IMR-90 (cell line): ENCODE results near the gene NUP93. TPM values are rescaled to one million over a fixed set of nuclear protein-coding genes. Genes with fewer than 3 reads are reported as not detected.

Source experiments
- ATAC-seq: fragments of 200-7000 bp; cut with Tn5 transposase; 2 replicates; pipeline ENCODE4 v1.9.1; 2020; ENCODE audit warnings: low read depth, mild to moderate bottlenecking, moderate library complexity
- BruUV-seq: library from RNA; stranded (reverse); fragments of 400-500 nt; replicated peaks from 2 replicates; lab custom pipeline; 2021; lab: Mats Ljungman, UMichigan
- CTCF ChIA-PET: fragments of 300-600 bp; formaldehyde crosslinking; extraction: SDS; loops from one replicate; lab custom pipeline; 2021; ENCODE audit warnings: antibody characterized with exemption; lab: Yijun Ruan, JAX
- POLR2A ChIA-PET: fragments of 300-600 bp; sonication (Branson Sonifier 250); formaldehyde crosslinking; loops from one replicate; lab custom pipeline; 2022; ENCODE audit warnings: antibody characterized with exemption; ENCODE audit not compliant: unreplicated experiment; lab: Charles Lee
- DNase-seq: peaks from one replicate; pipeline ENCODE4 v3.0.0; 2013
- H2AFZ ChIP-seq: replicated peaks from 2 replicates; pipeline ENCODE3; 2013; ENCODE audit warnings: low read length, mild to moderate bottlenecking; ENCODE audit not compliant: poor library complexity
- H2AK5ac ChIP-seq: 2 replicates; pipeline ENCODE4 v1.6.1; 2013; ENCODE audit warnings: low read depth, low read length, inconsistent platforms
- H2AK9ac ChIP-seq: replicated peaks from 2 replicates; pipeline ENCODE3; 2013; ENCODE audit warnings: mild to moderate bottlenecking, low read depth, low read length, moderate library complexity; ENCODE audit not compliant: poor library complexity
- H2BK120ac ChIP-seq: 2 replicates; pipeline ENCODE4 v1.6.1; 2013; ENCODE audit warnings: low read depth, low read length, inconsistent platforms
- H2BK15ac ChIP-seq: 3 replicates; pipeline ENCODE4 v1.6.1; 2013; ENCODE audit warnings: low read depth, low read length, inconsistent platforms
- H2BK20ac ChIP-seq: 2 replicates; pipeline ENCODE4 v1.6.1; 2013; ENCODE audit warnings: low read depth, mild to moderate bottlenecking, inconsistent platforms, low read length, moderate library complexity
- H2BK5ac ChIP-seq: 2 replicates; pipeline ENCODE4 v1.6.1; 2013; ENCODE audit warnings: mild to moderate bottlenecking, low read depth, low read length, inconsistent platforms; ENCODE audit not compliant: poor library complexity, severe bottlenecking
- H3K14ac ChIP-seq: replicated peaks from 2 replicates; pipeline ENCODE4 v1.6.1; 2013; ENCODE audit warnings: low read depth, low read length, inconsistent platforms
- H3K18ac ChIP-seq: 2 replicates; pipeline ENCODE4 v1.6.1; 2013; ENCODE audit warnings: low read depth, low read length, control low read depth
- H3K23ac ChIP-seq: 2 replicates; pipeline ENCODE4 v1.6.1; 2013; ENCODE audit warnings: low read depth, low read length, inconsistent platforms
- H3K27ac ChIP-seq: 2 replicates; pipeline ENCODE4 v1.5.1; 2013; ENCODE audit warnings: mild to moderate bottlenecking, control low read depth, low read length; ENCODE audit not compliant: insufficient read depth
- H3K27me3 ChIP-seq: 2 replicates; pipeline ENCODE4 v1.6.1; 2013; ENCODE audit warnings: low read length; ENCODE audit not compliant: control insufficient read depth, insufficient read depth
- H3K36me3 ChIP-seq: 2 replicates; pipeline ENCODE4 v1.6.1; 2013; ENCODE audit warnings: low read length, mixed read lengths; ENCODE audit not compliant: control insufficient read depth, insufficient read depth
- H3K4ac ChIP-seq: 2 replicates; pipeline ENCODE4 v1.6.1; 2013; ENCODE audit warnings: low read depth, low read length, inconsistent platforms
- H3K4me1 ChIP-seq: 2 replicates; pipeline ENCODE4 v1.6.1; 2013; ENCODE audit warnings: low read length, mixed read lengths; ENCODE audit not compliant: control insufficient read depth, insufficient read depth
- H3K4me2 ChIP-seq: 2 replicates; pipeline ENCODE4 v1.6.1; 2013; ENCODE audit warnings: low read depth, mild to moderate bottlenecking, control low read depth, low read length, moderate library complexity
- H3K4me3 ChIP-seq: 2 replicates; pipeline ENCODE4 v1.5.1; 2013; ENCODE audit warnings: low read depth, mild to moderate bottlenecking, control low read depth, low read length, moderate library complexity; ENCODE audit not compliant: insufficient read depth
- H3K56ac ChIP-seq: 2 replicates; pipeline ENCODE4 v1.6.1; 2013; ENCODE audit warnings: low read length, inconsistent platforms; ENCODE audit not compliant: insufficient read depth; ENCODE audit errors: extremely low read depth
- H3K79me1 ChIP-seq, 2 experiments: 2 replicates each; pipeline ENCODE4 v1.6.1; 2013; ENCODE audit warnings: low read length in 2 of 2, inconsistent platforms in 1 of 2, low read depth in 1 of 2
- H3K9ac ChIP-seq: 2 replicates; pipeline ENCODE4 v1.6.1; 2013; ENCODE audit warnings: low read depth, low read length, control low read depth
- H3K9me1 ChIP-seq: 2 replicates; pipeline ENCODE4 v1.6.1; 2013; ENCODE audit warnings: low read length, inconsistent platforms; ENCODE audit not compliant: insufficient read depth
- H3K9me3 ChIP-seq: 2 replicates; pipeline ENCODE4 v1.6.1; 2013; ENCODE audit warnings: low read length; ENCODE audit not compliant: control insufficient read depth, insufficient read depth
- H4K20me1 ChIP-seq: 2 replicates; pipeline ENCODE4 v1.6.1; 2013; ENCODE audit warnings: low read length, inconsistent platforms; ENCODE audit not compliant: insufficient read depth
- H4K5ac ChIP-seq: 2 replicates; pipeline ENCODE4 v1.6.1; 2013; ENCODE audit warnings: mild to moderate bottlenecking, low read depth, low read length, control low read depth
- H4K8ac ChIP-seq, 2 experiments: 2 replicates each; pipeline ENCODE4 v1.6.1; 2013; ENCODE audit warnings: low read depth in 2 of 2, low read length in 2 of 2, control low read depth in 1 of 2, inconsistent platforms in 1 of 2
- H4K91ac ChIP-seq: 2 replicates; pipeline ENCODE4 v1.6.1; 2013; ENCODE audit warnings: low read depth, low read length, inconsistent platforms; ENCODE audit not compliant: insufficient read depth
- BHLHE40 ChIP-seq: fragments of 150-350 bp; IDR thresholded peaks from 2 replicates; pipeline ENCODE4 v1.6.1; 2016; ENCODE audit warnings: mild to moderate bottlenecking, low read depth, low read length
- CEBPB ChIP-seq: IDR thresholded peaks from 2 replicates; pipeline ENCODE4 v1.6.1; 2012; ENCODE audit warnings: low read depth, low read length, improper control_type of control experiment
- CHD1 ChIP-seq: IDR thresholded peaks from 2 replicates; pipeline ENCODE4 v1.6.1; 2012; ENCODE audit warnings: low read depth, low read length, improper control_type of control experiment
- ELK1 ChIP-seq: fragments of 150-350 bp; IDR thresholded peaks from 2 replicates; pipeline ENCODE4 v1.6.1; 2016; ENCODE audit warnings: low read depth, mild to moderate bottlenecking, low read length, moderate library complexity, borderline replicate concordance
- FOS ChIP-seq: fragments of 150-350 bp; IDR thresholded peaks from 2 replicates; pipeline ENCODE4 v1.6.1; 2016; ENCODE audit warnings: low read depth, low read length
- MAFK ChIP-seq: IDR thresholded peaks from 2 replicates; pipeline ENCODE4 v1.6.1; 2012; ENCODE audit warnings: low read depth, low read length, improper control_type of control experiment
- MXI1 ChIP-seq: IDR thresholded peaks from 2 replicates; pipeline ENCODE4 v1.6.1; 2012; ENCODE audit warnings: low read depth, mild to moderate bottlenecking, low read length, moderate library complexity, borderline replicate concordance
- NFE2L2 ChIP-seq: fragments of 150-350 bp; IDR thresholded peaks from 2 replicates; pipeline ENCODE4 v1.6.1; 2016; ENCODE audit warnings: low read depth, mild to moderate bottlenecking, low read length
- POLR2A ChIP-seq: IDR thresholded peaks from 2 replicates; pipeline ENCODE4 v1.6.1; 2012; ENCODE audit warnings: mild to moderate bottlenecking, low read depth, low read length
- RCOR1 ChIP-seq: IDR thresholded peaks from 2 replicates; pipeline ENCODE4 v1.6.1; 2012; ENCODE audit warnings: mild to moderate bottlenecking, low read length, improper control_type of control experiment; ENCODE audit not compliant: insufficient replicate concordance
- SMC3 ChIP-seq: fragments of 150-350 bp; IDR thresholded peaks from 2 replicates; pipeline ENCODE4 v1.6.1; 2016; ENCODE audit warnings: low read depth, mild to moderate bottlenecking, antibody characterized with exemption, low read length, moderate library complexity
- WGBS, 2 experiments: methylation state at CpG; one replicate each; pipeline versions ENCODE4 v1.1.5 to v1.1.7; 2013; ENCODE audit warnings: missing lambda C conversion rate in 2 of 2; ENCODE audit not compliant: insufficient read length in 1 of 2; ENCODE audit errors: extremely low coverage in 2 of 2; 5-methylcytosine and 5-hydroxymethylcytosine counted together
- dilution Hi-C: fragments of 300-500 bp; cut with HindIII; formaldehyde crosslinking; loops from one replicate; pipeline ENCODE4 v1.14.3; 2018; ENCODE audit warnings: low sequenced_read_pairs; ENCODE audit not compliant: unreplicated experiment
- in situ Hi-C: fragments of 300-500 bp; cut with MboI; formaldehyde crosslinking; loops from 3 replicates; pipeline ENCODE4 v1.14.3; 2019; ENCODE audit warnings: low sequenced_read_pairs, inconsistent platforms, mixed read lengths
- intact Hi-C: fragments of 100-400 bp; cut with micrococcal nuclease; formaldehyde crosslinking; loops from 2 replicates; pipeline ENCODE4 v1.10.0; 2022
- polyA plus RNA-seq, 3 experiments: library from polyadenylated mRNA; depleted of rRNA; stranded (reverse); fragments of >200 nt; gene quantifications; 2 replicates each; pipeline ENCODE4 v1.2.3, GENCODE V29; 2012; ENCODE audit warnings: low replicate concordance in 1 of 3
- total RNA-seq: library from RNA; depleted of rRNA; stranded (reverse); fragments of >200 nt; gene quantifications from 2 replicates; pipeline ENCODE4 v1.2.3, GENCODE V29; 2012
- TF ChIP-seq, protein P1 (sequence below): conservative IDR thresholded peaks from 2 replicates; pipeline ENCODE4 v1.5.1; 2012; ENCODE audit warnings: mild to moderate bottlenecking, low read depth, low read length, improper control_type of control experiment

Gene NUP93
- total and polyA plus RNA-seq, 2 of the 4 experiments (the other 2 are of a cell fraction), result 54.6 to 72.6 TPM

GRCh38 chr16:56708525-56709442 is 21.1 kb upstream of the NUP93 start:
- no TSS peak for BruUV-seq
- TF ChIP-seq ELK1 (no peak), MAFK (no peak), MXI1 (no peak), POLR2A (no peak), SMC3 (no peak), CEBPB (no peak), FOS (no peak), CHD1 (no peak), RCOR1 (no peak), BHLHE40 (no peak), NFE2L2 (no peak)
- TF ChIP-seq, protein P1, sequence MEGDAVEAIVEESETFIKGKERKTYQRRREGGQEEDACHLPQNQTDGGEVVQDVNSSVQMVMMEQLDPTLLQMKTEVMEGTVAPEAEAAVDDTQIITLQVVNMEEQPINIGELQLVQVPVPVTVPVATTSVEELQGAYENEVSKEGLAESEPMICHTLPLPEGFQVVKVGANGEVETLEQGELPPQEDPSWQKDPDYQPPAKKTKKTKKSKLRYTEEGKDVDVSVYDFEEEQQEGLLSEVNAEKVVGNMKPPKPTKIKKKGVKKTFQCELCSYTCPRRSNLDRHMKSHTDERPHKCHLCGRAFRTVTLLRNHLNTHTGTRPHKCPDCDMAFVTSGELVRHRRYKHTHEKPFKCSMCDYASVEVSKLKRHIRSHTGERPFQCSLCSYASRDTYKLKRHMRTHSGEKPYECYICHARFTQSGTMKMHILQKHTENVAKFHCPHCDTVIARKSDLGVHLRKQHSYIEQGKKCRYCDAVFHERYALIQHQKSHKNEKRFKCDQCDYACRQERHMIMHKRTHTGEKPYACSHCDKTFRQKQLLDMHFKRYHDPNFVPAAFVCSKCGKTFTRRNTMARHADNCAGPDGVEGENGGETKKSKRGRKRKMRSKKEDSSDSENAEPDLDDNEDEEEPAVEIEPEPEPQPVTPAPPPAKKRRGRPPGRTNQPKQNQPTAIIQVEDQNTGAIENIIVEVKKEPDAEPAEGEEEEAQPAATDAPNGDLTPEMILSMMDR, result no peak
- Histone ChIP-seq H3K14ac (no peak overlapping the region), H3K4me2 (no peak overlapping the region), H3K9ac (no peak overlapping the region), H2BK20ac (no peak overlapping the region), H2AFZ (no peak overlapping the region), H3K18ac (no peak overlapping the region), H3K9me3 (no peaks in the 10 kb centered on the region), H3K4me1 (no peaks in the 10 kb centered on the region), H2AK5ac (no peak overlapping the region), H4K20me1 (no peaks in the 10 kb centered on the region), H3K23ac (no peak overlapping the region), H3K4ac (no peak overlapping the region), H3K27me3 (peaks cover 20% of the 10 kb centered on the region), H3K4me3 (no peak overlapping the region), H4K8ac (no peak overlapping the region), H3K56ac (no peak overlapping the region), H3K79me1 (no peaks in the 10 kb centered on the region), H3K27ac (no peak overlapping the region), H4K91ac (no peak overlapping the region), H2BK120ac (no peak overlapping the region), H3K36me3 (no peaks in the 10 kb centered on the region), H2BK15ac (no peak overlapping the region), H3K9me1 (no peaks in the 10 kb centered on the region), H4K5ac (no peak overlapping the region), H2BK5ac (no peak overlapping the region), H2AK9ac (no peak overlapping the region)
- 58% methylated on average over 2 of the region's 13 CpGs; no CpG with 5 or more reads in 1 of the 2 experiments for WGBS, 2 experiments
- CTCF ChIA-PET, result interaction anchor here (0.5 to 1.5 kb wide), 4 partner anchors 8 to 336 kb away, joined by 3 to 5 read pairs (median 3); no protein-coding TSS in a partner anchor
- POLR2A ChIA-PET, result no interaction called here
- intact Hi-C loops, result no loop called here
- DNase-seq (no peak), ATAC-seq (no peak)
- in situ Hi-C loops, result loop anchor here (25.0 kb wide), 1 partner anchor 771 kb away; no protein-coding TSS in a partner anchor
- dilution Hi-C loops, result no loop called here
